CMK (cell line): Measurements from ENCODE around the gene ANKRD29.
A peak's percentile ranks its signal among the peaks of the same experiment; 100 is the strongest.

Experiments used
- DNase-seq: peaks from one replicate; pipeline ENCODE4 v3.0.0-alpha.2; 2010; ENCODE audit warnings: low read depth

The ANKRD29 gene, protein sequence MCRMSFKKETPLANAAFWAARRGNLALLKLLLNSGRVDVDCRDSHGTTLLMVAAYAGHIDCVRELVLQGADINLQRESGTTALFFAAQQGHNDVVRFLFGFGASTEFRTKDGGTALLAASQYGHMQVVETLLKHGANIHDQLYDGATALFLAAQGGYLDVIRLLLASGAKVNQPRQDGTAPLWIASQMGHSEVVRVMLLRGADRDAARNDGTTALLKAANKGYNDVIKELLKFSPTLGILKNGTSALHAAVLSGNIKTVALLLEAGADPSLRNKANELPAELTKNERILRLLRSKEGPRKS

DNA sequence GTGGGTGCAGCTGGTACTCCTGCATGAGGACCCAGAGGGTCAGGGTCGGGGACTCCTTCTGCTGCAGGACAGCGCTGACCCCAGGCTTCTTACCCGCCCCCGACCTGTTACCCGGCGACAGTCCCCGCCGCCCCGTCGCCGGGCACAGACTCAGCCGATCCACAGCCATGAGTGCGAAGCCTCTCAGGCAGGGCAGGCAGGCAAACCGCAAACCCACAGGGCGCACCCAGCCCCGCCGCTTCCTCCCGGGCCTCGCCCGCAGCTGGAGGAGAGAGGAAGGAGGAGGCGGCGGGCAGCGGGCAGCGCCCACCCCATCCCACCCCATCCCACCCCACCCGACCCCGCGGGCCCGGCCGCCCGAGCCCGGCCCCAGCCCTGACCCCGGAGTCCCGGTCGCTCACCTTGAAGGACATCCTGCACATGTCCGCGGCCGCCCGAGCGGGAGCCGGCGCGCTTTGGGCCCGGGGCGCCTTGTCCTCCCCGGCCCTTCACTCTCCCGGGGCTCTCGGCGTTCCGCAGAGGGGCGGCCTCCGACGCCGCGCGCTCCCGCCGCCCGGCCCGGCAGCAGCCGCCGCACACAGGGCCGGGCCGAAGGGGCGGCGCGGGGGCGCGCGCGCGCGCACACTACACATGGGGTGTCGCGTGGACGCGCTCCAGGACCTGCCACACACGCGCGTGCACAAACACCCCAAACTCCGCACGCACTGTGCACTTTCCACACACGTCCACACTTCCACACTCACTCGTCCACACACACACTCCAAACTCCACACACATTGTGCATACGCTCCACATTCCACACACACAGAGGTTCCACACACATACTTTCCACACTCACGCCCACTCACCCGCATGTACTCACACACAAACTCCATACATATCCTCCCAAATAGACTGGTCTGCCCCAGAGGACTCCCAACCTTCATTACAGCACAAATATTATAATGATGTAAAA, at the start of gene ANKRD29:
ANKRD29 (minus strand) TSS at position 603 of the 955 bp plus-strand sequence; CDS start at position 422, 181 bp downstream.
- no peak for DNase-seq

DNA sequence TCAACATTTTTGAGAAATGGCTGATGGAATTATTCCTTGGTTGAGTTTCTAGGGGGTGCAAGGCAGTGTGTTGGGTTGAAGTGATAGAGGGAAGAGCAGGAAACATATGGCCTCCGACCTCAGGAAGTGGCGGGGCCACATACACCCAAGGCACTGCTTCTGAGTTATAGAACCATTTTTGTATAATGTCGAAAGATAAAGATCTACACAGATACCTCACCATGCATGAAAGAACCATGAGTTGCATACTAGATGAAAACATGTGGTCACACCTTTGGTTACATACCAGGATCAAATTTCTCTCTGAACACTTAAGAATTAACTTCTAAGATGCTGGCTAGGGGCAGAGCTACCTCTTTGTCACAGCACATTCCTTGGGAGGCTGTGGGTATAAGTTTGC, 49.7 kb upstream of the ANKRD29 start:
- peak; percentile 46 for DNase-seq

DNA sequence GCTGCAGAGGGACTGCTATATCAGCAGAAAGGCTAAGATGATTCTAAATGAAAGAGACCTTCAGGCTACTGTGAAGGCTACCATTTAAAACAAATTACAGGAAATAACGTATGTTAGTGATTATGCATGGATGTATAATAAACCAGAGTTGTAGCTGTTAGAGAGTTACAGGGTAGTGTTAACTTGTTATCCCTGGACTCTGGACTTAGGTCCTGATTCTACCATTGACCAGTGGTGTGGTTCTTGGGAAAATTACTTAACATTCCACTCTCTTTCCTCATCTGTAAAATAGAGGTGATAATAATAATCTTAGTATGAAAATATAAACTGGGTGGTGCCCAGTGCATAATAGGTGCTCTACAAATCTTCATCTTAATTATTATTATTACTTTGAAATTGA, 48.7 kb upstream of the ANKRD29 start:
- no peak for DNase-seq

DNA sequence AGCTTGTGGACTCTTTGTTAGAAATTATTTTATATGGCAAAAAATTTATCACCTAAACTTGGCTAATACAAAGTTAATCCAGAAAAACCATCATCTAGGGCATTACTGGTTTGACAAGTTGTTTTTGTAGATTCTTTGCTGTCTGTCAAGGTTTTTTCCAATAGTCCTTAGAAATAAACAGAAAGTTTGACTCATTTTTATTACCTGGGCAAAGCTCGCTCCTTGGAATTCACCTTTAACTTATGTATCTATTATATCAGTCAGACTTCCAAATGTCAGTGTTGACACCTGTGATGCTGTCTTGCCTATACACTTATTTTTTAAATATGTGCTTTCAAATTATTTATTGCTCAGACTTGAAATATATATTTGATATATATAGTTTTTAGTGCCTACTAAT, 48.2 kb upstream of the ANKRD29 start:
- DNase-seq: no peak

DNA sequence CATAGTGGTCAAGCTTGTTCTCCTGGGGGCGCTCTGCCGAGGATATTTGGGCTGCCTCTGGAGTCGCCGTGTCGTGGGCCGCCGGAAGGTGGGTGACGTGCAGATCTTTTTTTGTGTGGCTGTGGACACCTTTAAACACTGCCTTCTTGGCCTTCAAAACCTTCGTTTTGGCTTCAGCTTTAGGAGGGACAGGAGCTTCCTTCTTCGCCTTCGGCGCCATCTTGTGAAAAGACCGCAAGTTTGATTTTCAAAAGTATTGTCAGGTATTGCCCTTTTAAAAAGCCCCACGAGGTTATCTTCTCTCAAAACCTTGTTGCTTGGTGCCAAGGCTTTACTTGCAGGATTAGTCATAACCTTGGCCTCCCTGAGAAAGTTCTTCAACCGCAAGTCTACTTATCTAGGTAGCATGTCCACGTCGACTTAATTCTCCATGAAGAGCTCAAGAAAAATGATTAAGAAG, 47.4 kb upstream of the ANKRD29 start:
- no peak for DNase-seq

DNA sequence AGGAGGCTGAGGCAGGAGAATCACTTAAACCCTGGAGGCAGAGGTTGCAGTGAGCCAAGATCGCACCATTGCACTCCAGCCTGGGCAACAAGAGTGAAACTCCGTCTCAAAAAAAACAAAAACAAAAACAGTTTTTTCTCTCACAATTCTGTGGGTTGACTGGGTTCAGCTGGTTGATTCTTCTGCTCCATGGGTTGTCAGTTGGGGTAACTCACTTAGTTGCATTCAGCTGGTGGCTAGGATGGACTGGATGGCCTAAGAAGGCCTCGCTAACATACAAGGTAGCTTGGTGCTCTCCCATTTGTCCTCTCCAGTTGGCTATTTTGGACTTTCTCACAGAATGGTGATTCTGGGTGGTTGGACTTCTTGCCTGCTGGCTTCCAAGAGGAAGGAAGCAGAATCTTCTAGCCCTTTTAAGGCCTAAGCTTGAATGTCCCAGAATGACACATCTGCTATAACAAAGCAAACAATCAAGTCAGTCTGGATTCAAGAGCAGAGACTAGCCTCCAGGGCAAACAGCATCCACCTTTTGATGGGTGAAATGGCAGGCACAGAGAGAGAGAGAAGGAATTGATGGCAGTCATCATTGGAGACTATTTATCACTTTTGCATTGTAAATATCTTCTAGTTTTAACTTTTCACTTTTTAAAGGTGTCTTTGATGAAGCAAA, 44.4 kb upstream of the ANKRD29 start:
- DNase-seq: no peak

DNA sequence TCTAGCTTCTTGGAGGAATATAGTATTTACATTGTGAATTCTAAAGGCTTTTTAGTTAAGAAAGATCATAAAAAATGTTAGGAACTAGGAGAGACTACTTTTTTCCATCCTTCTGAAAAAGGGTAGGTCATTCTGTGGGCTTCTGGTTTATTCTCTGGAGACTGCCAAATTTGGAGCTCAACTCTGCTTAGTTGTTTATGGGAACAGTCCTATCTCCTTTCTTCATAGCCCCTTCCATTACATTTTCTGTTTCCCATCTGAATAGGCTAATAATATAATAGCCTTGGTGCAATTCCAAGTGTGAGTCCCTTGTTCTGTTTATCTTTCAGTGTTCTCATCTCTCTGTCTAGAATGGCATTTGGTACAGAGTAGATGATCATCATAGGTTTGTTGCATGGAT, 42.1 kb upstream of the ANKRD29 start:
- DNase-seq: no peak

DNA sequence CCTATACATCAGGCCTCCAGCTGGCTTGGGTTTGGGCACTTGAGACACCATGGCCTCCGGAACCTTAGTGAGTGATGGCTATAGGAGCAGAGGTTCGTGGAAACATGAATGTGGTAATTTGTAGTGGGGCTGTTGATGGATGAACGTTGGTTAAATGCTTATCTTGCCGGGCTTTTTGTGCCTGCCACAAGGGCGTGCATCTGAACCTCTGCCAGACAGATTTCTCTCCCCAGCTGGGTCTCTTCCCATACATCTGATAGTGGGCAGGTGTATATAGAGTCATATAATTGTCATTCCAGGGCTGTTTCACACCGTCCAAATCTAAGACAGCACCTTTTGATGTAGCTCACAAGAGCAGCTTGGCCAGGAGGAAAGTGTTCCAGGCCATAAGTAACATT, 41.3 kb upstream of the ANKRD29 start:
- DNase-seq: no peak

DNA sequence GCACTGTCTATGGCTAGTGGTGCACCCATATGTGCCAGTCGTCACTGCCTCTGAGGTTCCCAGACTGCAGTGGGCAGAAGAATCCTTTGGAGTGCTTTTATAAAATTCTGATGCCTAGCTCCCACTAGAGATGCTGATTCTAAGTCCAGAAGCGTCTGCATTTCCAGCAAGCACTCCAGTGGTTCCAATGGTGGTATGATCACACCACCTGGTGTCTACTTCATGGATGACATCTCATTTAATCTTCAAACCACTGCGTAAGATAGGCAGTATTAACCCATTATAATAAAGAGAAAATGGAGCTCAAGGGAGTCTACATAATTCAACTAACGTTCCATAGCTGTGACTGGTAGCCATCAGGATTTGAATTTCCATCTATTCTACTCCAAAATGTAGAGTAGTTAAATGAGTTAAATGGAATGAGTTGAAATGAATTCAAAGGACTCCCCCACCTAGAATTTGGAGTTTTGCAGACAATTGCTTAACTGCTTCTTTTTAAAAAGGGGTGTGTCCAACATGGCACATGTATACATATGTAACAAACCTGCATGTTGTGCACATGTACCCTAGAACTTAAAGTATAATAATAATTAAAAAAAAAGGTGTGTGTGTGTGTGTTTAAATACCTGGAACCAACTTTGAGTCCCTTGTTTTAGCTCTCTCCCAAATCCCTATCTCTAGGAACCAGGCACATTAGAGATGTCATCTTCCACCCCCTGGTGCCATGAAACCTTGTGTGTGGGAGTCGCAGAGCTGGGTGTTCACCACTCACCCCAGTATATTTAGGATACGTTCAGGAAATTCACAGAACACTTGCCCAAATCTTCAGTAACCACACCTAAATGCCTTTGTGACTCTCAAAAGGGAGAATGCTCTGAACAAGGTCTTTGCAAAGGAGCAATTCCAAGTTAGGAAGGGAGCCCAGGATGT, 40.6 kb upstream of the ANKRD29 start:
- DNase-seq: peak; percentile 21

DNA sequence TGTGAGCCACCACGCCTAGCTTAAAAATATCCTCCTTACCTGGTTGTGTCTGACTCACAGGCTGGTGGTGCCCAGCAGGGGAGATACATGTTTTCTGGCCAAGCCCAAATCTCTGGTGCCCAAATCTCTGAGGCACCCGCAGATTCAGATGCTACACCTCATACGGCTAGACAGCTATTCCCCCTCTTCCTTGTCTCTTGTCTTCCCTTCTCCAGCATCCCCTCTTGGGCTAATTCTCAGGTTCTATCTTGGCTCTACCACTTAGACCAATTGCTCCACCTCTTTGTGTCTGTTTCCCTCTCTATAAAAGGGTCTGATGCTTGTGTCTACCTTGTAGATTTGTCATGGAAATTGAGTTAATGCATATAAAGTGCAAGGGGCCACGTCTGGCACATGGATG, 39.9 kb upstream of the ANKRD29 start:
- no peak for DNase-seq

DNA sequence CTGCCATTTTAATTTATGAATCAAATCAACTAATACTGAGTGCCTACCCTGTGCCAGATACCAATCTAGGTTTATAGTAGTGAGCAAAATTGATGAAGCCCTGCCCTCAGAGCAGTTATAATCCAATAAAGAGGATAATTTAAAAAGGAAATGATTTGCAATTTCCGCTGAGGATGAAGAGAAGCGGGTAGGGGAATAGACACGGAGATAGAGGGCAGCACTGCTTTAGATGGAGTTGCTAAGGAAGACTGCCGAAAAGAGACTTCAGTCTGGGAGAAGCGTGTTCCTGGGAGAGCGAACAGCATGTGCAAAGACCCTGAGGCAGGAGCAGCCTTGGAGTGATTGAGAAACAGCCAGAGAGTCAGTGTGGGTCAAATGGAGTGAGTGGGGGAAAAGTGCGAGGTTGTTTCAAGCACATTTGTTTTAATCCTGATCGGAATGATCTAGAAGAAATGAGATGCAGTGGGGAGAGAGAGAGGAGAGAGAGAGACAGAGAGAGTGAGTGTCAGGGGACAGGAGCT, 38.9 kb upstream of the ANKRD29 start:
- DNase-seq: no peak

DNA sequence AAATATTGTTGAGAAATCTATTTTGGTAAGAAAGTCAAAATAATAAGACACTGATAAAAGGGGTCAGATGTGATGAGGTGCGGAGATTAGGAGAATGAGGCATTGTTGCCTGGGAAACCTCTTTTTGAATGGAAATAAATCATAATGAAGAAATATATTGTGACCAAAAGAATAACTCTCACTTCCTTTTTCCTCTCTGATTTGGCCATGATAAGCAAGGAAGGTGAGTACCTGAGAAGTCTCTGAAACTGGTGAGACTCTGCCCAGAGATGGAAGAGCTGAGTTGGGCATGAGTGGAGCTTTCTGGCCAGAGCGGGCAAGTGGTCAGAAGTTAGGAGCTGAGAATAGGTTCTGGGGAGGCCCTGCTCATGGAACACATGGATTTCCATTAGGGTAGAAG, 38.3 kb upstream of the ANKRD29 start:
- no peak for DNase-seq

DNA sequence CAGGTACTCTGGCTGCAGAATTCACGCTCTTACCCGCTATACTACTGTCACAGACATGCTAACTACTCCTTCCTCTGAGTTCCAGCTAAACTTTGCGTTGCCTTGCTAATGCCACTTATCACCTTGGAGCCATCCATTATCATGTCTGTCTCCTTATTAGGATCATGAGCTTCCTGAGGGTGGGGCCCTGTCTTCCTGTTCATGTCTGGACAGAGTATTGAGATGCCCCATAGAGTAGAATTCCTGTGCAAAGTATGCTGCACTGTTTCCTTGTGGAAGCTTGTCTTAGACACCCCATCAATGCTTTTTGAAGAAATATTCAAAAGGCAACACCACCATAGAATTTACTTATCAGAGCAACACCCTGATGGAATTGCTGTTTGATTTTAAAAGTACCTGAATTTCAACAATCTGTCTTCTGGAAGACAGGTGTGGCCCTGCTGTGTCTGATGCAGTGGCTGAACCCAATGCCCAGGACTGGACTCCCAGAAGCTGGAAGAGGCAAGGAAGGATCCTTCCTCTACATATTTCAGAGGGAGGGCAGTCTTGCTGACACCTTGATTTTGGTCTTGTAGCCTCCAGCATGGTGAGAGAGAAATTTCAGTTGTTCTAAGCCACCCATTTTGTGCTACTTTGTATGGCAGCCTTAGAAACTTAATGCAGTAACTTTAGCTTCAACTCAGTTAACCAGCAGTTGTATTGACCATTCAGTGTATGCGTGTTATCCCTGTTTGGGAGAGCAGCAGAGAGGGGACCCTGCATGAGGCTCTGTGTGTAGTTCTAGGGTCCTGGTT, 32.1 kb upstream of the ANKRD29 start:
- no peak for DNase-seq

DNA sequence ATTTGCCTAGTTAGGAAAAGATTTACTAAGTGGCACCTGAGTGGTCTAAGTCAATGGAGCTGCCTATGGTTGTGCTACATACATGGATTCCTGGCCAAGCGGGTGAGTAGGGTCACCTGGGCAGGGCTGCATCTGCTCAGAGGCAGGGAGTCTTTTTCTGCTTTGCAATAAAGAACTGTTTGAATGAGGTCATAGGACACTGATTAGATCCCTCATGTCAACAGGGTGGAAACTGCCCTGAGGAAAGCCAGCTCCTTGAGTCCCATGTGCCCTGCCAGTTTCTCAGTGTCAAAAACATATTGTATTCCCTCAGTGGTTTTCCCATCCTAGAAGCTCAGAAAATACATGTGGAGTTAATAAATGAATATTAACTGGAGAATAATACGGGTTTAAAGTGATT, 31.1 kb upstream of the ANKRD29 start:
- no peak for DNase-seq

DNA sequence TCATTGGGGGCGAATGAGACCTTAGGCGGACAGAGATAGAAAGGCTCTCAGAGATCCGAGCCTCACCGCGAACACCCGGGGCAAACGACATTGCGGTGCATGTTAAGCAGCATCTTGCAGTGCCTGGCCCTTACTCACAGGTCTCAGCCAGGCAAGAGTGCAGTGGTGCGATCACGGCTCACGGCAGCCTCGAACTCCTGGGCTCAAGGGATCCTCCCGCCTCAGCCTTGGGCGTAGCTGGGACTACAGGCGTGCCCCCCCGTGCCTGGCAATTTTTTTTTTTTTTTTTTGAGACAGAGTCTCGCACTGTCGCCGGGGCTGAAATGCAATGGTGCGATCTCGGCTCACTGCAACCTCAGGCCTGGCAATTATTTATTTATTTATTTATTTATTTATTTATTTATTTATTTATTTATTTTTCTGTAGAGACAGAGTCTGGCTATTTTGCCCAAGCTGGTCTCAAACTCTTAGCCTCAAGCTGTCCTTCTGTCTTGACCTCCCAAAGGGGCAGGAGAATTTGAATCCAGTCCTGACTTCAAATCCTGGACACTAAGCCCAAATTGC, 27.9 kb upstream of the ANKRD29 start:
- DNase-seq: no peak

DNA sequence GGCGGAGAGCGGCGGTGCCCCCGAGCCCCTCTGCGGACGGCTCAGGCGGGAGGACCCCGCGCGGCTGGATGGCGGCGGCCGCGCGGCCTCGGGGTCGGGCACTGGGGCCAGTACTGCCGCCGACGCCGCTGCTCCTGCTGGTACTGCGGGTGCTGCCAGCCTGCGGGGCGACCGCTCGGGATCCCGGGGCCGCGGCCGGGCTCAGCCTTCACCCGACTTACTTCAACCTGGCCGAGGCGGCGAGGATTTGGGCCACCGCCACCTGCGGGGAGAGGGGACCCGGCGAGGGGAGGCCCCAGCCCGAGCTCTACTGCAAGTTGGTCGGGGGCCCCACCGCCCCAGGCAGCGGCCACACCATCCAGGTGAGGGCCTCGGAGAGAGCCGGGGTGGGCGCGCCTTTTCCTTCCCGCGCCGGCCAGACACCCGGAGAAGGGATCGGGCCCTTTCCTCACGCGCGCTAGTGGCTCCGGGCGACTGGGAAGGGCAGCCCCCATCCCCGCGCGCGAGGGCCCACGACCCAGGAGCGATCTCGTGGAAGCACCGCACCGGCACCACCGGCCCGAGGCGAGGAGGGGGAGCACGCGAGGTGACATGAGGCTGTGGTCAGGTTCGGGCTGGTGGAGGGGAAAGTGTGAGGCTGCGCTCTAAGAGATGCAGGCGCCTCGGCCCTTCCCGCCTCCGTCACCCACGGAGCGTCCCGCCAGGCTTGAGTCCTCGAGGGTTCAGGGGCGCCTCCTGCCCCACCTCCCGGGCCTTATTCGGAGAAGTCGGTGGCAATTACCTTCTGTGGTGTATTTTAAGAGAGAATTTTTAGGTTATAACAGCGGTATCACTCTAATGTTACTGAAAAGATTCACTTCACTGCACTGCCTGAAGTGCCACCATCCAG, 27.1 kb upstream of the ANKRD29 start:
- no peak for DNase-seq

DNA sequence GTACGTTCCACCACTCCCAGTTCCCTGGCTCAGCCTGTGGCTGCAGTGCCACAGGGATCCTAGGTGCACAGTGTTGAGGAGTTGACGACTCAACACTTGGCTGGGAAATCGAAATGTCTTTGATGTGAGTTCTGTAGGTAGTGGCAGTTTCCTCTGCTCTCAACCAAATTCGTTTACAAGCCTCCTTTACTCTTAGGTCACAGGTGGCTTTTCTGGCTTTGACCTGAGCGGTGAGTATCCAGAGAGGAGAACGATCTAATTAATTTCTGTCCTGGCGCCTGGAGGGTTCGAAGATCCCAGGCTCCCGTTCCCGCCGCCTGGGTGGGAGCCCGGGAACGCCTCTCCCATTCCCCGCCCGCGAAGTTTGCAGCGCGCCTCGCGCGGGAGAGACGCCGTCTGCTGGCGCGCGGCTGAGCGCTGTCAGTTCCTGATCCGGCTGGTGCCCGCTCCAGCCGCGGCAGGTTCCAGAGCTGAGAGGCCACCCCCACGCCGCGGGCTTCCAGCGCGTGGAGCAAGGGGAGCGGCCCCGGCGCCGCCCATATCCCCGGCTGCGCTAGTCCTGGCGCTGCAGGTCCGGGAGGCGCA, 26.4 kb upstream of the ANKRD29 start, which contains the start of gene LAMA3:
LAMA3 (plus strand) TSS at position 423 of the 585 bp plus-strand sequence. CDS start 231 bp downstream, outside the sequence.
- no peak for DNase-seq

DNA sequence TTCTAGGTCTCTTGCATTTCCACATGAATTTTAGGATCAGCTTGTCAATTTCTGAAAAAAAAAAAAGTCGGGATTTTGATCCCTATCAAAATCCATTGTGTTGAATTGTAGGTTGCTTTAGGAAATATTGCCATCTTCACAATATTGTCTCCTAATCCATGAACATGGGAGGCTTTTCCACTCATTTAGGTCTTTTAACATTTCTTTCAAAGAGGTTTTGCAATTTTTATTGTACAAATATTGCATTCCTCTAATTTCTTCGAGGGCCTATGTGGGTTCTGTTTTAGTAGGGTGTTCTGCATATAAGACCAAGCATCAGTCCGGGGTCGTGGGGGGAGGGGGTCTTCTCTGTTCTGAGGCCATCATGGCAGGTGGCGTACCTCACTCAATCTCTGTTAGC, 25.8 kb upstream of the ANKRD29 start:
- DNase-seq: no peak
